ENCODE results near the gene LRRK2.

- no peak for TF ChIP-seq POLR2A (IDR thresholded peaks at IDR 0.05; ENCODE audit: low read length)
- TF ChIP-seq CTCF (IDR thresholded peaks at IDR 0.05): no peak
Measured at GRCh38 chr12:40298341-40298740, 73.5 kb downstream of the LRRK2 start.

All from A549 (cell line).